ENCODE data around the gene NMT1.

Gene NMT1

DNA sequence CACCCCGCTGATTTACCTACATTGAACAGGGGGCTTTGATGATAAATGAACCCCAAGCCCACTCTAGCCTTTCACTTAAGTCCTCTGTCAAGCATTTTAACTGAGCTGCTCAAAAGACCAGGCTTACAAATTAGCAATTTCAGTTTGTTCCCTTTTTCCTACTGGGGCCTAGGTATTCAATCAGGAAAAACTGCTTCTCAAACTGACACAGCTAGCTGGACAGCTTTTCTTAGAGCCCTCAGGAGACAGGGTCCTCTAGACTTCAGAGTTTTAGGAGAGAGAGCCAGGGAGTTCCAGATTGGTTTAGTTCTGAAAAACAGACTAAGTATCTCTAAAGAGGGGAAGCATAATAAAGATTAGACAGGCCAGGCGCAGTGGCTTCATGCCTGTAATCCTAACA is 94.4 kb downstream of the NMT1 start:
- DNase-seq (ENCODE audit: low spot score) = no peak

DNA sequence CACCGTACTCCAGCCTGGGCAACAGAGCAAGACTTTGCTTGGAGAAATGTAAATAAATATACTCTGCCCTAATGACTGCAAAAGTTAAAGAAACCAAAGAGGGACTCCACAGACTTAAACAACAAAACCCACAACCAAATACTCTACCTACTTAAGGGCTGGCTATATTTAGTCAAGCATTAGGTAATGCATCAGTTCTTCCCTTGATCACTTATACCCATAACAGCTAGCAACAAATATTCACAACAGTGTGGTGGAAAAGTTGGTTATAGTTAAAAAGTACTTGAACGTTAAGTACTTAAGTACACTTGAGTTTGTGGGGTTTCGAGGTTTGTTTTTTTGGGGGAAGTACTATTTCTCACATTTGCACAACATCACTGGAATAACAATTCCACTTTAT is 95.1 kb downstream of the NMT1 start:
- no peak for DNase-seq (ENCODE audit: low spot score)

All from putamen (tissue), 1 donor.